ENCODE data around the gene EEFSEC.

- TF ChIP-seq, protein P1, sequence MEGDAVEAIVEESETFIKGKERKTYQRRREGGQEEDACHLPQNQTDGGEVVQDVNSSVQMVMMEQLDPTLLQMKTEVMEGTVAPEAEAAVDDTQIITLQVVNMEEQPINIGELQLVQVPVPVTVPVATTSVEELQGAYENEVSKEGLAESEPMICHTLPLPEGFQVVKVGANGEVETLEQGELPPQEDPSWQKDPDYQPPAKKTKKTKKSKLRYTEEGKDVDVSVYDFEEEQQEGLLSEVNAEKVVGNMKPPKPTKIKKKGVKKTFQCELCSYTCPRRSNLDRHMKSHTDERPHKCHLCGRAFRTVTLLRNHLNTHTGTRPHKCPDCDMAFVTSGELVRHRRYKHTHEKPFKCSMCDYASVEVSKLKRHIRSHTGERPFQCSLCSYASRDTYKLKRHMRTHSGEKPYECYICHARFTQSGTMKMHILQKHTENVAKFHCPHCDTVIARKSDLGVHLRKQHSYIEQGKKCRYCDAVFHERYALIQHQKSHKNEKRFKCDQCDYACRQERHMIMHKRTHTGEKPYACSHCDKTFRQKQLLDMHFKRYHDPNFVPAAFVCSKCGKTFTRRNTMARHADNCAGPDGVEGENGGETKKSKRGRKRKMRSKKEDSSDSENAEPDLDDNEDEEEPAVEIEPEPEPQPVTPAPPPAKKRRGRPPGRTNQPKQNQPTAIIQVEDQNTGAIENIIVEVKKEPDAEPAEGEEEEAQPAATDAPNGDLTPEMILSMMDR (IDR thresholded peaks at IDR 0.05): no peak
- no peak for TF ChIP-seq EZH2 (IDR thresholded peaks at IDR 0.05)
Observed at GRCh38 chr3:128123538-128124368, 29.5 kb upstream of the EEFSEC start, which contains the start of gene RUVBL1.
